Stimulated activated naive CD4-positive, alpha-beta T cell (primary cell): ENCODE measurements around the gene RHBDD2.

Experiments
- DNase-seq, 6 experiments: peaks; one replicate each; lab custom pipeline; 2025; lab: John Stamatoyannopoulos, UW

The RHBDD2 gene

GRCh38 chr7:75920431-75921161, 41.8 kb downstream of the RHBDD2 start:
- peak in 2 of 6 experiments; percentile 11 to 12 for DNase-seq

GRCh38 chr7:75921479-75921878, 42.6 kb downstream of the RHBDD2 start:
- DNase-seq = no peak

- no peak for DNase-seq
Measured at GRCh38 chr7:75922966-75923603, 44.3 kb downstream of the RHBDD2 start.

- DNase-seq = no peak
Measured at GRCh38 chr7:75924256-75924655, 45.4 kb downstream of the RHBDD2 start.

- no peak for DNase-seq
Measured at GRCh38 chr7:75924889-75925288, 46.1 kb downstream of the RHBDD2 start.

GRCh38 chr7:75925717-75926435, 47.0 kb downstream of the RHBDD2 start:
- DNase-seq = no peak

- peak in 5 of 6 experiments; percentile 5 to 47 (median 10) for DNase-seq
Measured at GRCh38 chr7:75928568-75928914, 49.7 kb downstream of the RHBDD2 start.

- no peak for DNase-seq
Measured at GRCh38 chr7:75931680-75932079, 52.8 kb downstream of the RHBDD2 start.

- DNase-seq = no peak
Measured at GRCh38 chr7:75937958-75938786, 59.3 kb downstream of the RHBDD2 start.
